ENCODE measurements around the gene LASP1NB.
A peak's percentile ranks its signal among the peaks of the same experiment; 100 is the strongest.
"Not testable (repeated sequence)": the region's sequence is repeated elsewhere in the genome, so short reads cannot be mapped to it uniquely, and the experiment has no call there.

Gene LASP1NB

DNA sequence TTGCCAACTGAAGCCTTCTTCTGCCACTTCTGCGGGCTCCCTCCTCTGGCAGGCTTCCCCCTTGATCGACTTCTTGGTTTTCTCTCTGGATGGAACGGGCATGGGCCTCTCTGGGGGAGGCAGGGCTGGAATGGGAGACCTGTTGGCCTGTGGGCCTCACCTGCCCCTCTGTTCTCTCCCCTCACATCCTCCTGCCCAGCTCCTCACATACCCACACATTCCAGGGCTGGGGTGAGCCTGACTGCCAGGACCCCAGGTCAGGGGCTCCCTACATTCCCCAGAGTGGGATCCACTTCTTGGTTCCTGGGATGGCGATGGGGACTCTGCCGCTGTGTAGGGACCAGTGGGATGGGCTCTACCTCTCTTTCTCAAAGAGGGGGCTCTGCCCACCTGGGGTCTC lies 6.5 kb upstream of the LASP1NB start:
- no peak for DNase-seq

DNA sequence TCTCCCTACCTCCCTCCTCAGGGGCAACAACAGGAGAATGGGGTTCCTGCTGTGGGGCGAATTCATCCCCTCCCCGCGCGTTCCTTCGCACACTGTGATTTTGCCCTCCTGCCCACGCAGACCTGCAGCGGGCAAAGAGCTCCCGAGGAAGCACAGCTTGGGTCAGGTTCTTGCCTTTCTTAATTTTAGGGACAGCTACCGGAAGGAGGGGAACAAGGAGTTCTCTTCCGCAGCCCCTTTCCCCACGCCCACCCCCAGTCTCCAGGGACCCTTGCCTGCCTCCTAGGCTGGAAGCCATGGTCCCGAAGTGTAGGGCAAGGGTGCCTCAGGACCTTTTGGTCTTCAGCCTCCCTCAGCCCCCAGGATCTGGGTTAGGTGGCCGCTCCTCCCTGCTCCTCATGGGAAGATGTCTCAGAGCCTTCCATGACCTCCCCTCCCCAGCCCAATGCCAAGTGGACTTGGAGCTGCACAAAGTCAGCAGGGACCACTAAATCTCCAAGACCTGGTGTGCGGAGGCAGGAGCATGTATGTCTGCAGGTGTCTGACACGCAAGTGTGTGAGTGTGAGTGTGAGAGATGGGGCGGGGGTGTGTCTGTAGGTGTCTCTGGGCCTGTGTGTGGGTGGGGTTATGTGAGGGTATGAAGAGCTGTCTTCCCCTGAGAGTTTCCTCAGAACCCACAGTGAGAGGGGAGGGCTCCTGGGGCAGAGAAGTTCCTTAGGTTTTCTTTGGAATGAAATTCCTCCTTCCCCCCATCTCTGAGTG lies 5.9 kb upstream of the LASP1NB start:
- no peak for DNase-seq

DNA sequence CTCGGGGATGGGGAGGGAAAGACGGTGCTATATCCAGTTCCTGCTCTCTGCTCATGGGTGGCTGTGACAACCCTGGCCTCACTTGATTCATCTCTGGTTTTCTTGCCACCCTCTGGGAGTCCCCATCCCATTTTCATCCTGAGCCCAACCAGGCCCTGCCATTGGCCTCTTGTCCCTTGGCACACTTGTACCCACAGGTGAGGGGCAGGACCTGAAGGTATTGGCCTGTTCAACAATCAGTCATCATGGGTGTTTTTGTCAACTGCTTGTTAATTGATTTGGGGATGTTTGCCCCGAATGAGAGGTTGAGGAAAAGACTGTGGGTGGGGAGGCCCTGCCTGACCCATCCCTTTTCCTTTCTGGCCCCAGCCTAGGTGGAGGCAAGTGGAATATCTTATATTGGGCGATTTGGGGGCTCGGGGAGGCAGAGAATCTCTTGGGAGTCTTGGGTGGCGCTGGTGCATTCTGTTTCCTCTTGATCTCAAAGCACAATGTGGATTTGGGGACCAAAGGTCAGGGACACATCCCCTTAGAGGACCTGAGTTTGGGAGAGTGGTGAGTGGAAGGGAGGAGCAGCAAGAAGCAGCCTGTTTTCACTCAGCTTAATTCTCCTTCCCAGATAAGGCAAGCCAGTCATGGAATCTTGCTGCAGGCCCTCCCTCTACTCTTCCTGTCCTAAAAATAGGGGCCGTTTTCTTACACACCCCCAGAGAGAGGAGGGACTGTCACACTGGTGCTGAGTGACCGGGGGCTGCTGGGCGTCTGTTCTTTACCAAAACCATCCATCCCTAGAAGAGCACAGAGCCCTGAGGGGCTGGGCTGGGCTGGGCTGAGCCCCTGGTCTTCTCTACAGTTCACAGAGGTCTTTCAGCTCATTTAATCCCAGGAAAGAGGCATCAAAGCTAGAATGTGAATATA lies 4.8 kb upstream of the LASP1NB start:
- no peak for DNase-seq

DNA sequence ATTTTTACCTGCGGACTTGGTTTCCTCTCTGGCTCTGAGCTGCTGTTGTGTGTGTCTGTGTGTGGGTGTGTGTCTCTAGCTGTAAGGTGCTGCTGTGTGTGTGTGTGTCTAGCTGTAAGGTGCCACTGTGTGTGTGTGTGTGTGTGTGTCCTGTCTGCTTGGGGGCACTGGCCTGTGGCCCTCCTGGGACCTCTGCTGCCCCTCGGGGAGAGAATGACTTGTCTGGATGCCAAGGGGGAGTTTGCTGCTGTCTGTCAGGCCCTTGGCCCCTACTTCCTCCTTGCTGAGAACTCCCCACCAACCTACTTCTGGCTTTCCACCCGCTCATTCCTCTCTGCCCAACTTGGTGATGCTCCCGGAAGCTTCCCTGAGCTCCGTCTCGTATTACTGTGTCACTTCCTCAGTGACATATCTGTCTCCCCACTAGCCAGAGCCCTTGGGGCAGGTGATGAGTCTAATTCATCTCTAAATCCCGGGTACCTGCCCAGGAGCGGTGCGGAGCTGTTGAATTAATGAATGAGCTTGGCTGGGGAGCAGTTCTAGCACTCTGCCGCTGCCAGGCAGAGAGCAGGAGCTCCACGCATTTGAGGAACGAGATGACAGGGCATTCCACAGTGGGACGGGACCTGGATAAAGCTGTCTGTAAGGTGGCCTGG lies 3.5 kb upstream of the LASP1NB start:
- DNase-seq, result no peak

DNA sequence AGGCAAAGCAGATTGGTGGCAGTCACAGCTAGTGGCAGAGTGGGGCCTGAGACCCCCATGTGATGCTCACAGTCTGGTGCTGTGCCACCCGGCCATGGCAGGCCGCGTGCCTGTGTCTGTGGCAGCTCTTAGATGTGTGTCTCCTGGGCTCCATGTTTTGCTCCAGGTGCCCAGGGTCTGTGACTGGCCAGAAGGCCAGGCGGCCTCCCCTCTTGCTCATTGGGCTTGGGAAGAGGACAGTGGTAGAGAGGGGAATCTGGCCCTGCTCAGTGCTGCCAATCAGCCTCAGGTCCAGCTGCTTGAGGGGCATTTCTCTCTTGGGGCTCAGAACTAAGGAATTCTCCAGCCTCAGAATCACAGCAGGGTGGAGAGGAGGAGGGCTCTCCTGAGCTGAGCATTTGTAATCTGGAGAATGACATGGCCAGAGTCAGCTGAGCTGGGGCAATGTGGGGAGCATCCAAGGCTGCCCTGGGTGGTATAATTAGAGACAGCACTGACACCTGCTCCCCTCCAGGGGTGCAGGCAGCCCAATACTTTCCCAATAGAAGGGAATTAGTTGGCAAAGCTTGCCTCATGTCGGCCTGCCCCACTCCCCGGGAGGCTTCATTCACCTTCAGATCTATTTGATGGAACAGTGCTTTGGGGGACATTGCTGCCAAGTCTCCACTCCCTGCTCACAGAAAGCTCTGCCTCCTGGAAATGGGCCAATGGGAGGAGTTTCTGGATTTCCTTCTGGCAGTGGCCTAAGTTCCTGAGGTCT lies 2.7 kb upstream of the LASP1NB start:
- DNase-seq, result no peak

DNA sequence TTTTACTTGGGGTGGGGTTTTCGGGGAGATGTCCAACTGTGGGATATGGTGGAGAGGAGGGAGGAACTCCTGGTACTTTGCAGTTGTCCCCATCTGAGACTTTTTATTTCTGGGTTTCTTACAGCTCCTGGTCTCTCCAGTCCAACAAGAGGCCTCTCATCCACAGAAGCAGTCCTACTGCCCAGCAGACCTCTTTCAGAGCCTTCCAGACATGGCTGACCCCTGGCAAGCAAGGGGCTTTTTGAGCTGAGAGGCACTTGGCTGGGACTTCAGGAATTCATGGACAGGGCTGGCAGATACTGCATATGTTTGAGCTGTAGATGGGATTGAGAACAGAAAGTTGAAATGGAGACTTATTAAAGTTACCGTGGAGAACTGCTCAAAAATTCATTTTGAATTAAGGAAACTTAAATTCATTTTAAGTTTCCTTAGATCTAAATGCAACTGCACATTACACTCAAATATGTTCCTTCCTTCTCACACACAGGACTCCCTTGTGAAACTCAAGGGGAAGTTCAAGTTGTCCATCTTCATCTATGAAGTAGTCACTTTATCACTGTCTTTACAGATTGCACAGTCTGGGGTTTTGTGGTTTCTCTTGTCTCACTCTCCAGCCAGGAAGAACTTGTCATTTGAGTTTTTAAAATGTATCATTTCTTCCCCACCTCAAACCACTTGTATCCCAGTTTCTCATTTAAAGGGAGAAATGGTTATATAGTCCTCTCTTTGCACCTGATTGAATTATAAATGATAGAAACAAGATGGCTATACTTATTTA lies 1.1 kb downstream of the LASP1NB start:
- no peak for DNase-seq

DNA sequence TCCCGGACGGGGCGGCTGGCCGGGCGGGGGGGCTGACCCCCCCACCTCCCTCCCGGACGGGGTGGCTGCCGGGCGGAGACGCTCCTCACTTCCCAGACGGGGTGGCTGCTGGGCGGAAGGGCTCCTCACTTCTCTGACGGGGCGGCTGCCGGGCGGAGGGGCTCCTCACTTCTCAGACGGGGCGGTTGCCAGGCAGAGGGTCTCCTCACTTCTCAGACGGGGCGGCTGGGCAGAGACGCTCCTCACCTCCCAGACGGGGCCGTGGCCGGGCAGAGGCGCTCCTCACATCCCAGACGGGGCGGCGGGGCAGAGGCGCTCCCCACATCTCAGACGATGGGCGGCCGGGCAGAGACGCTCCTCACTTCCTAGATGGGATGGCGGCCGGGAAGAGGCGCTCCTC lies 5.4 kb downstream of the LASP1NB start:
- DNase-seq, result not testable (repeated sequence)

DNA sequence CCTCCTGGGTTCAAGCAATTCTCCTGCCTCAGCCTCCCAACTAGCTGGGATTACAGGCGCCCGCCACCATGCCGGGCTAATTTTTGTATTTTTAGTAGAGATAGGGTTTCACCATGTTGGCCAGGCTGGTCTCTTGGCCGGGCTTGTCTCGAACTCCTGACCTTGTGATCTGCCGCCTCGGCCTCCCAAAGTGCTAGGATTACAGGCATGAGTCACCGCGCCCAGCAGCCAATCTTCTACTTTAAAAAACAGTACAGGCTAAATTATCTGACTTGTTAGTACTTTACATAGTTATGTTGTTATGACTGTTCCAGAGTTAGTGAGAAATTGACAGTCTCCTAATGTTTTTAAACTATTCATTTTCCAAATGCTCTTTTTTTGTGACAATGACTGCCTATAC lies 8.5 kb downstream of the LASP1NB start:
- not testable (repeated sequence) for DNase-seq

DNA sequence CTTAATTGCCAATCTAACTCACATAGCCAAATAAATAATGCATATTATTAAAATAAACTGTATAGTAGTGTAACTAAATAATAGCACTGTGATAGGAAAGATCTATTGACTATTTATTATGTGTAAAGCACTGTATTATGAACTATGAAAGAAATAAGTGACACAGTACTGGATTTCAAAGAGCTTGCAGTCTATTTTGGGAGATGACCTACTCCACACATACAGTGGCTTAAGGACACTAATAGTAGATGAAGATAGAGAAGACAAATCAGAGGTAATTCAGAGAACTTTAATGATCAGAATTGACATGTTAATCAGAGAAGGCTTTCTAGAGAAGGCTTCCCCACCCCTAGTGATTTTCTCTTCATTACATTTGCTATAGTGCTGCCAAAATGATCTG lies 14.6 kb downstream of the LASP1NB start:
- no peak for DNase-seq

DNA sequence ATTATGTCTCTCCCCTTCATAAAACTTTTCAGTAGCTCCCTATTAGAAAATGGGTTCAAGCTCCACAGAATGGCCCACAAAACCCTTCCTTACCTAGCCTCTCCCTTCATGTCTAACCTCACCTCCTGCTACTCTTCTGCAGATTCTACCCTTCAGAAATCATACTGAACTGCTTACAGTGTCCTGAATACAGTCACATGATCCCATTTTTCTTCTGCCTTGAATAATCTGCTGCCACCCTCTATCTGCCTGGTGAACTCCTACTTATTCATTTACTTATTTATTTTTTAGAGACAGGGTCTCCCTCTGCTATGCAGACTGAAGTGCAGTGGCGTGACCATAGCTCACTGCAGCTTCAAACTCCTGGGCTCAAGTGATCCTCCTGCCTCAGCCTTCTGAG lies 15.0 kb downstream of the LASP1NB start:
- DNase-seq, result no peak

DNA sequence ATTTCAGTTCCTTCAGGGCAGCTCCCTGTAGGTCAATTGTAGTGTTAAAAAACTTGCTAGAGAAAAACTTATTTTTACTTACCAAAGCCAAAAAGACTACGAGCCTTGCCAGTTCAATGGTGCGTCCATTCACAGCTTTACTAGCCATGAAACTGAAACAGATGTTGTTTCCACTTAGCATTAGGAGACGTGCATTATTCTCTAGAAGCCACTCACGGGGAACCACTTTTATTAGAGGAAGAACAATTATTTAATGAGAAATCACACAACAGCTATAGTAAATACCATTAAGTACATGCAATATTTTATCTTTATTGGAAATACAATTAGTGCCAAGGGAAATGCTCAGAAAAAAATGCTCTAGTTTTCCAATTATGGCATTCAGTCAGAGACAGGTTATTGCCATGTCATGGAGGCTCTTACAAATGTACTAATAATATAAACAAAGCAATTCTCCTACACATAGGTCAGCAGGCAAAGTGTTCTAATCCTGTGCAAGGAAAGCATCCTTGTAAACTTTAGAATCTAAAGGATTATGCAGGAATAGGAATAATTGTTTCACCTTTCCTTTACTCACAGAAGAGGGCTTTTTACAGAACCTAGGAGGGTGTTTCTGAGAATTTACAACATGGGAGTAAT lies 17.4 kb downstream of the LASP1NB start:
- no peak for DNase-seq

DNA sequence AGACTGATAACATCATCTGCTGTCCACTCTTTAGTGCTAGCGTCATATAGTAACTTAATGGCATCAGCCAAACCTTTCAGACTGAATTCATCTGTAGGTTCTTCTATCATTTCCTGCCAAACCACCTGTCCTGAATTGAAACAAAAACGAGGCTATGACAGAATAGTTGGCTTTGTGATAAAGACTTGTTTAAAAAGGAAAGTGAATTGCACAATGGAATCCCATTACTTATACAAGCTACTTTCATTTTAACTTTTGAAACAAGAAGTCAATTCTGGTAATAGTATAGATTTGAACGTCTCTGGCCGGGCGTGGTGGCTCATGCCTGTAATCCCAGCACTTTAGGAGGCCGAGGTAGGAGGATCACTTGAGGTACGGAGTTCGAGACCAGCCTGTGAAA lies 18.2 kb downstream of the LASP1NB start:
- no peak for DNase-seq

DNA sequence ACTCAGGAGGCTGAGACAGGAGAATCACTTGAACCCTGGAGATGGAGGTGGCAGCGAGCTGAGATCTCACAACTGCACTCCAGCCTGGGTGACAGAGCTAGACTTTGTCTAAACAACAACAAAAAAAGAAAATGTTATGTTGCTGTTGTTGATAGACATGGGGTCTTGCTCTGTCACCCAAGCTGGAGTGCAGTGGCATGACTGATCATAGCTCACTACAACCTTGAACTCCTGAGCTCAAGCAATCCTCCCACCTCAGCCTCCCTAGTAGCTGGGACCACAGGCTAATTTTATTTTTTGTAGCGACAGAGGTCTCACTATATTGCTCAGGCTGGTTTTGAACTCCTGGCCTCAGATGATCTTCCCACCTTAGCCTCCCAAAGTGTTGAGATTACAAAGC lies 21.8 kb downstream of the LASP1NB start:
- DNase-seq, result no peak

DNA sequence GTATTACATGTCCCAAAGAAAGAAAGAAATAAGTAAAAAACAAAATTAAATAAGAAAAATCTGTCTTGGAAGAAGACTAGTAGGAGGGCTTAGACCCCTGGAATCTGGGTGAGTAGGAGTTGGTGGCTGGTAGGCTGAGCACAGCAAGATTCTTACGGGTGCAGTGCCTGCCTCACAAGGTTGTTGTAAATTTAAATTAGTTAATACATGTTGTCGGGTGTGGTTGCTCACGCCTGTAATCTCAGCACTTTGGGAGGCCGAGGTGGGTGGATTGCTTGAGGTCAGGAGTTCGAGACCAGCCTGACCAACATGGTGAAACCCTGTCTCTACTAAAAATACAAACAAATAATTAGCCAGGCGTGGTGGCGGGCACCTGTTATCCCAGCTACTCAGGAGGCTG lies 28.4 kb downstream of the LASP1NB start:
- not testable (repeated sequence) for DNase-seq

DNA sequence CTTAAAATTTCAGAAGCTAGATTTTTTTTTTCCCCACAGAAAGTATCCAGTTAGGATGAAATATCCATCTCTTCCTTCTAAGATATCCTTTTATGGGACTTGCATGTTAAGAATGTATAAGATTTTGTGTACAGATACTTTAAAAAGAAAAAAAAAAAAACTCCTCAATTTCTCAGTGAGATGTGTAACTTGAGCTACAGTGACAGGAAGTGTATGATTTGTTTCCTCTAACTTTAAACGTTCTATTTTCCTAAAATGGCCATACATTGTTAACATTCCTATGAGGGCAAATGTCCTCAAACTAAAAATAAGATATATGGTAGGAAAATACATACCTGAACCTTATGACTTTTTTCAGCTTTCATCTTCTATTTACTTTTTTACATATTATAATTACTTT lies 32.9 kb downstream of the LASP1NB start:
- DNase-seq, result no peak

DNA sequence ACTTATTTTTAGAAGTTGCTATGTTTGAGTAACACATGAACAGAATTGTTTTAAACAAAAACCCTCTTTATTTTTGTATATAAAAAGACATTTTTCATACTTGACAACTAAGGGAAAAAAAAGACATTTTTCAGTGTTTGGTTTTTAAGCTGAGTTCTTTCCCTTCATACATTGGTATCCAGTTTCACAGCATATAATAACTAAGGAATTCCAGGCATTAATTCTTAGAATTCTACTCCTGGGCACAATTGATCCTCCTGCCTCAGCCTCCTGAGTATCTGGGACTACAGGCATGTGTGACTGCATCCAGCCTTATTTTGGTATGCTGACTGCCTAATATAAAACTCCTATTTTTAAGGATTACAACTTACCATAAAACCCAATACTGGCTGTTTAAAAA lies 33.3 kb downstream of the LASP1NB start:
- DNase-seq, result no peak

DNA sequence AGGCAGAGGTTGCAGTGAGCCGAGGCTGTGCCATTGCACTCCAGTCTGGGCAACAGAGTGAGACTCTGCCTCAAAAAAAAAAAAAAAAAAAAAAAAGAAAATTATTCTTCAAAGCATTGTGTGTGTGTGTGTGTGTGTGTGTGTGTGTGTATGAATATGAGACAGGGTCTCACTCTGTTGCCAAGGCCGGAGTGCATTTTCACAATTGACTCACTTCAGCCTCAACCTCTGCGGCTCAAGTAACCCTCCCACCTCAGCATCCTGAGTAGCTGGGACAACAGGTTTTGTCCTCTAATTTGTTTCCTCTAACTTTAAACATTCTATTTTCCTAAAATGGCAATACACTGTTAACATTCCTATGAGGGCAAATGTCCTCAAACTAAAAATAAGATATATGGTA lies 34.1 kb downstream of the LASP1NB start:
- no peak for DNase-seq

DNA sequence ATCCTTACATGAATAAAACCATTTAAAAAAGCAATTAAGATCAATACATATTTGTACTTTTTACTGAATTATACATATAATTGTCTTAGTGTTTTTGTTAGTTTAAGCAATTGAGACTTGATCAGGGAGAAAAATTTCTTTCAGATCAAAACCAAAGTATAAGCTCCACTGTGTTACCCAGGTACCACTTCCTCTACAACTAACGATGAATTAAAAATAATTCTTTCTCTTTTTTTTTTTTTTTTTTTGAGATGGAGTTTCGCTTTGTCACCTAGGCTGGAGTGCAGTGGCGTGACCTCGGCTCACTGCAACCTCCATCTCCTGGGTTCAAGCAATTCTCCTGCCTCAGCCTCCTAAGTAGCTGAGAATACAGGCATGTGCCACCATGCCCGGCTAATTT lies 35.0 kb downstream of the LASP1NB start:
- no peak for DNase-seq

DNA sequence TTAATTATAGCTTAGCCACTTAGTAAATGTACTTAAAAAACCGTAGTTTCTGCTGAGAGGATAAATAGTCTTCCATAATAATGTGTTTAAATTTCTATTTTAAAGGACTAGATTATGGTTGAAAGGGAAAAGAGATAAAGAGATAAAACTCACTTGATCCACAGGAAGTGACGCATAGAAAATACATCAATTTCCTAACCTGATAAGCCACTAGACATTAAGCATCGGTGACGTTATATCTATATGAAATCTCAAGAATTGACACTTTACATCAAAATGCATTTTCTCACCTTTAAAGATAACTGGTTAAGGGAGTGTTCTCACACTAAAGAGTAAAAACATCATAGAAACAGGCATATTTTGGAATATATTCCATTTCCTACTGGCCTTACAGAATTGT lies 36.0 kb downstream of the LASP1NB start:
- DNase-seq, result no peak

DNA sequence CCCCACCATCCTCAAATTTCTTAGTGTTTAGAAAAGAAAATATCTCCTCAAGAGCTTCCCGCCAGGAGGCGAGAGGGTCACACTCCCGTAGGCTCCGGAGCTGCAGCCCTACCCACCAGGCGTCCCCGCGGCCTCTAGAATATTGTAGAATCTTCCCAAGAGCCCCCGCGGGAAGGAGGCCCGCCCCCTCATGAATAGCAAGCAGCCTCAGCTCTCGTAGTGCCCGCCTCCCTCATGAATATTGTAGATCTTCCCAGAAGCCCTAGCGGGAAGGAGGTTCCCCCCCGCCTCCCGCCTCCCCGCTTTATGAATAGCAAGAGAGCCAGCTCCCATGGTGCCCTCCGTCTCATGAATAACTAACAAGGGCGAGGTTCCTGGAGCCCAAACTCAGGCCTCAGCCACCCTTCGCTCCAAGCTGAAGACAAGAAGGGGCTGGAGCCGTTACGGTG lies 41.9 kb downstream of the LASP1NB start, which contains the start of gene FBXO47:
FBXO47 (minus strand) TSS at position 114 of the 449 bp plus-strand sequence. CDS start 4,378 bp downstream, outside the sequence.
- peak; percentile 32 to 36 for DNase-seq

DNA sequence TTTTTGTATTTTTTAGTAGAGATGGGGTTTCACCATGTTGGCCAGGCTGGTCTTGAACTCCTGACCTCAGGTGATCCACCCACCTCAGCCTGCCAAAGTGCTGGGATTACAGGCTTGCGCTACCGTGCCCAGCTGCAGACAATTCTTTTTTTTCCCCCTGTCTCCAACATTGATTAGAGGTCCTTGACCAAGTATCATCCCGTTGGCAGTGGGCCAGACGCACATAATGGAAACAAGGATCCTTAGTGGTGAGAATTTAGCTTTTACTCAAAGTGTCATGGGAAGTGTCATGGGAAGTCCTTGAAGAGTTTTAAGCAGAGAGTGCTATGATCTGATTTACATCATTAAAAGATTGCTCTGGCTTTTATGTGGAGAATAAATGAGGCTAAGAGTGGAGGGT lies 43.9 kb downstream of the LASP1NB start:
- DNase-seq, result no peak
